ENCODE measurements around the gene NPIPB6.

Gene NPIPB6

DNA sequence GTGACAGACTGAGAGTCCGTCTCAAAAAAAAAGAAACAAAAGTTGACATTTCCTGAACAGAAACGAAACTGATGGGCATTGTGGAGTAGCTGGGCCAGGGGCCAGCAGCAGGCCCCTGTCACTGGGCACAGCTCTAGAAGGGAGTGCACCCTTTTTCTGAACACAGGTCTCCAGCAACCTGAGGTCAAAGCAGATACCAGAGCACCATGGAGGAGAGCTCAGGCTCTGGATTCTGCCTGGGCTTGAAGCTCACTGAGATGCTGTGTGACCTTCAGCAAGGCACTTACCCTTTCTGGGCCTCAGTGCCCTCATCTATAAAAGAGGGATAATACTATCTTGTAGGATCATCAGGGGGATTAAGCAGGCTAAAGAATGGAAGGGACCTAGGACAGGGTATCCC, 66.0 kb downstream of the NPIPB6 start:
- DNase-seq = no peak

- no peak for DNase-seq
These were observed 68.0 kb downstream of the NPIPB6 start for GRCh38 chr16:28295276-28295675.

- DNase-seq = no peak
These were observed 69.1 kb downstream of the NPIPB6 start for GRCh38 chr16:28294201-28294600.

- no peak for DNase-seq
These were observed 69.7 kb downstream of the NPIPB6 start for GRCh38 chr16:28293601-28293960.

DNA sequence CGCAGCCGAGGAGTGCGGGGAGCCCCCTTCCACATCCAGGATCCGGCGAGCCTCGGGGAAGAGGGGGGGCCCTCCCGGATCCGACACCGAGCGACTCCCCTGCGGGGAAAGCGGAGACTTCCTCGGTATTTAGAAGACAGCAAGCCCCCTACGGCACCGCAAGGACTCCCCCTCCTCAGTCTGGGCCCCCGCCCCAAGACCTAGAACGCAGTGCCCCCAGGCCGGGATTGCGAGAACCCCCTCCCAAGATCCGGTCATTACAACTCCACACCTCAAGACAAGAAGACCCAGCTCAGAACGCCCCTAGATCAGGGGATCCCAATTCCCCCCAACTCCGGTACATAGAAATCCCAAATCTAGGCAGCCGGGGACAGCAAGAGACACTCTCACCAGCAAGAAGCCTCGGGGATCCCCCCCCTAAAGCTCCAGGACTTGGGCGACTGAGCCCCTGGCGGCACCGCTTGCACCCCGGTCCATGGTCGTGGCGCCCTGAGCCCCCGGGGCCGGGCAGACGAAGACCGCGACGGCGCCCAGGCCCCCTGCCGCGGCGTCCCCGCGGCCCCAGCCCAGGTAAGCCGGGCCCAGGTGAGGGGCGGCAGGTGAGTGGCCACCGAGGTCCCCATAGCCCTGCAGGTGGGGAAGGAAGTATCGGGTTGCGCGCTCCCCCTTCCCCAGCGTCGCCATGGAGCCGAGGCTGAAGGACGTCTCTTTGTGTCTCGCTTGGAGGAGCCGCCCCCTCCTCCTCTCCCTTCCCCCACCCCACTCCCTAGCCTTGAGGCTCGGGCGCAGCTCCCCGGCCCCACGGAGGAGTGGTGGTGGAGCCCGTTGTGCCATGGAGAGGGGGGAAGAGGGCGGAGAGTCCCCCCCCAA, 70.3 kb downstream of the NPIPB6 start:
- peak; percentile 64 for DNase-seq

All from DMS79 treated with DMSO at 0.1 percent for 48 hours (cell line).